Measurements from ENCODE around the gene P3R3URF.

P3R3URF gene

DNA sequence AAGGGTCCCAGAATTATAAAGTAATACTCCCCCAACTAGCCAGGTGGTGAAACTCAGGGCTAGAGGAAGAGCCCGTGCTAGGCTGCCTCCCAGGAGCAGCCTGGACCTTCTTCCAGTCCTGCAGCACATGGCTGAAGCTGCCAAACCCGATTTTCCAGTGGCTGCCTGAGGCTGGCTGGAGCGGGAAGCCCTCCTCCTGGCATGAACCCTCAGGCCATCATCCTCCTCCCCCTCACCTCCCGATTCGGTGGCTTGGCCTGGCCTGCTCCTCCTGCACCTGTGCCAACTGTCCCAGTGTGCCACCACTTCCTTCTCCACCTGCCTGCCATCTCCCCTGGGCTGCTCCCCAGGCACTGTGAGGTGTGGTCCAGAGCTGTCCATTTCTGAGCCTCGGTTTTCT, 4.4 kb downstream of the P3R3URF start:
- no peak for DNase-seq

DNA sequence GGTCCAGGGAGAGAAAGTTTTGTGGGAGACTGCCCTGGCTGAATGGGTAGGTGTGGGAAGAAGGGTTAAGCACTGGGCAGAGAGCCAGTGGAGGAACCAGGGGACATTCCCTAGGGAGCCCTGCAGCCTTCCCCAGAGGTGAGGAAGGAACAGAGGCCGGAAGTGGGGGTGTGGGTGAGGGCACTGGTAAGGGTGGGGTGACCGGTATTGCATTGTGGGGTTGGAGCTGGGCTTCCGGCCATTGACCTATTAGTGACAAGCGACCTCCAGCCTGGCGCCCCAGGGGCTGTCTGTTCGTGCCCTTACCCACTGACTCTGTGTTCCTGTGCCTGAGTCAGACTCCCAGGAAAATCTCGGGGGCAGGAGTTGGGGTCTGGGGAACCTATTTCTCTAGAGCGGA, 4.9 kb downstream of the P3R3URF start:
- no peak for DNase-seq

DNA sequence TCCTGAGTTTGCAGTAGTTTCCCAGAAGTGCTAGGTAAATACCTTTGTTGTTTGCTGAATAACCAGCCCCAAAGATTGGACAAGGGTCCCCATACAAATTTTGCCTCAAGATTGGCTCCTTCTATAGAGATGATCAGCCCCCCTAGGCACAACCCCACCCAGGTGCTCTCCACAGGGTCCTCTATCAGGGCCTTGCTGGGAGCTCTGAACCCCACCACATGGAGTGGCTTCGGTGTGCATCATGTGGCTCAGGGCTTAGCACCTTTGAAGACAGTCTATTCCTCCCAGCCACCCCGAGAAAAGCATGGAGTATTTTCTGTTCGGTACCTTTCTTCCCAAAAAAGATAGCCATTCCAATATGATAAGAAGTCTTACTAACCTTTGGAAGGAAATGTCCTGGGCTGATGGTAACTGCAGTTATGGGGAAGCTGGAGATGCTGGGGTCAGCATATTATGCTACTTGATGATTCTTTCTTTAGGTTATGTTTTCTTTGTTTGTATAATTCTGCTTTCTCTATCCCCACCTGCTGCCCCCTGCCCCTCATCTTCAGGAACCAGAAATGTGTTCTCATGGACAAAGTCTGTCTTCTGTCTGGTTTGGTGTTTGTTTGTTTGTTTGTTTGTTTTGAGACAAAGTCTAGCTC, 6.4 kb downstream of the P3R3URF start:
- no peak for DNase-seq

DNA sequence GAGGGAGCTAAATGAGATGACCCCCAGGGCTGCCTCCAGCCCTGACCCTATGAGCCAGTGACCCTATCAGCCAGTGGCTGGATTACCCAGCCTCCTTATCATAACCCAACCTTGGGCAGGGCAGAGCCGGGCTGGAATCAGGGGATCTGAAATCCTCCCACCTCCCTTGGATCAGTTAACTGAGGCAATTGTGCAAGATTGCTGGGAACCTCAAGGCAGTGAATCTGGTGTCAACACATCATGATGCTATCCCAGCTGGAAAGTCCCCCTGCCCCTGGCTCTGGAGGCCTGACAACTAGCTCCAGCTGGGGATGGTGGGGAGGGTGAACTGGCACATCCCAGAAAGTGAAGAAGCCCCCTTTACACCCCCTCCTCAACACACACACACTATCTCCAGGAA, 7.8 kb downstream of the P3R3URF start:
- DNase-seq = no peak

DNA sequence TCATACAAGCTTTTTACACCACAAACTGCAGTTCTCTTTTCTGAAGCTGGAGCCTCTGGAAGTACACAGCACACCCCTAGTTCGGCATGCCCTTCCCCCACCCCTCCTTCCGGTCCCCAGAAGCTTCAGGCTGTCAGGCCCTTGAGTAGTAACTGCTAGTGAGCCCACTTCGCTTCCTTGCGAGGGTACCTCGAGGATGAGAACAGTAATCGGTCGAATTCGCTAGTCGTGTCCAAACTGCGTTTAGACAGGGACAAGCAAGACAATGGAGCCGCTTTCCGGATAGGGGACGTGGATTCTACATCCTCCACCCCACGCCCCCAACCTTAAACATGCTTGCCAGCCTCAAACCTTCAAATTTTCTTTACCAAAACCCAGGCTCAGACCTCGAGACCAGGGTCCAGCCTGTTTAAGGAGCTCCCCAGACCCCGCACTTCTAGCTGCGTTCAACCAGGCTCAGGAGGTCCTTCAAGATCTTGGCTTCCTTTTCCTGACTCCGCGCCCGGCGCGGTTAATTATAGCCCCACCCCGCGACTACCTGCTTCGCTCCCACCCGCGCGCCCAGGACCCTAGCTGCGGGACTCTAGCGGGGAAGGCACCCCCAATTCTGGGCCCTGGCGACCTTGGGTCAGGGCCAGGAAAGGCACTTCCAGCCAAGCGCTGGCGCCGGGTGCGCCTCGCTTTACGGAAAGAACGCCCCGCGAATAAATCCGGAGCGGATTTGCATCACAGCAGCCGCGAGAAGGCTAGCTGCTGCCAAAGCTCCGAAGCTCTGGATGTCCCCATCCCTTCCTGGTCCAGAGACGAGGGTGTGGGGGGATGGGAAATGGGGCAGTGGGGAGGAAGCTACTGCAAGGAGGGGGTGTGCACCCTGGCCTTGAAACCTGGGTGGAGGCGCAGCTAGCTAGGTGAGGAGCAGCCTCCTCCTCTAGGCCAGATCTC, 9.5 kb downstream of the P3R3URF start:
- DNase-seq = peak; percentile 33 to 51

DNA sequence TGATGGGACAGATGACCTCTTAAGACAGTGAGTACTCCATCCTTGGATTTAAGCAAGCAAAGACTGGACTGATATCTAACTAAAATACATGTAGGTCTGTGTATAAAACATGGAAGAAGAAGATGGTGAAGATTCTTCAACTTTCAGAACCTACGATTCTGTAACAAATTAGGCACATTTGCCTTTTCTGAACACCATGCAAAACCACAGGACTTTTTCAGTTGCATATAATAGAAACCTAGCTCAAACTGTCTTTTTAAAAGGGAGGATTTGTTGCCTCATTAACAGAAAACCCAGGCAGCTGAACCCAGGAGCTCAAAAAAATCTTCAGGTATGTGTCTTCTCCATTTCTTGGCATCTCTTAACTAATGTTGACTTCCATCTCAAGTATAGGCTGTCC, 16.1 kb downstream of the P3R3URF start:
- DNase-seq = no peak

DNA sequence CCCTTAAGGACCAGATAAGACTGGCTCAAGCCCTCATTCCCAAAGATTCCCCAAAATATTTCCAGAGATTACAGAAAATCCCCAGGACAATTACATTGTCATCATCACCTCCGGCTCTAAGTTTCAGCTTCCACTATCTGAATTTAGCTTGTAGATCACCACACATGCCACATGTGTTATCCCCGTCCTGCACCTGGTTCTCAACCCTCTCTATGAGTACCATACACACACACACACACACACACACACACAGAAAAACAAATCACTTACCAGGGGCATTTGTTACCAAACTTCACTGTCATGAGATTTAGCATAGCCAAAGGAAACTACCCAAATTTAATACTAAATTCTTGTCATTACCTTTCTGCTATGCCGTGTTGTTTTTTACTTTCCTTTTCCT, 16.8 kb downstream of the P3R3URF start:
- no peak for DNase-seq

DNA sequence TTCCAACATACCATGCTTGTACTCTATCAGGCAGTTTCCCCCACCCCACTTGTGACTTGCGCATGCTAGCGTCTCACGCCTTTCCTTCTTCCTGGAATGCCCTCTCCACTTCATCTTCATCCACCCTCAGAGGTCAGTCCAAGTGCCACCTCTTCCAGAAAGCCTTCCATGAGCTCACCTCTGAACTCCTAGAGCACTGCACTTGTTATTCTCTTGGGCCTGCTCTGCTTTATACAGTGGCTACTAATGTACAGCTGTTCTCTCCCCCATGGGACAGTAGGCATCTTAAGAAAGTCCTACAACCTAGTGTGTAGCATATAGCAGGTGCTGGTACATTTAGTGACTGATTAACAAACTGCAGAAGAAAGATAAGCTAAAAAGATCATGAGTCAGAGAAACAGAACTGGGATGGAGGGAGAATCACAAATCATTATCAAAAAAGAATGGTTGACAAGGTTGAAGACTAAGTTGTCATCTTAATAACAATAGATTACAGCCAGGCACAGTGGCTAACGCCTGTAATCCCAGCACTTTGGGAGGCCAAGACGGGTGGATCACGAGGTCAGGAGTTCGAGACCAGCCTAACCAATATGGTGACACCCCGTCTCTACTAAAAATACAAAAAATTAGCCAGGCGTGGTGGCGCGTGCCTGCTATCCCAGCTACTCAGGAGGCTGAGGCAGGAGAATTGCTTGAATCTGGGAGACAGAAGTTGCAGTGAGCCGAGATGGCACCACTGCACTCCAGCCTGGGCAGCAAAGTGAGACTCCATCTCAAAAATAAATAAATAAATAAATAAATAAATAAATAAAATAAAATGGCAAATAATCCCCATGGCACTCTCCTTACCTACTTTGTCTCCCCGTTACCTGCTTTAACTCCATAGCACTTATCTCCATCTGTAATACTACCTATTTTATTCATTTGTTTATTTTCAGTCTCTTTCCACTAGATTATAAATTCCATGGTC, 17.7 kb downstream of the P3R3URF start:
- DNase-seq = no peak

DNA sequence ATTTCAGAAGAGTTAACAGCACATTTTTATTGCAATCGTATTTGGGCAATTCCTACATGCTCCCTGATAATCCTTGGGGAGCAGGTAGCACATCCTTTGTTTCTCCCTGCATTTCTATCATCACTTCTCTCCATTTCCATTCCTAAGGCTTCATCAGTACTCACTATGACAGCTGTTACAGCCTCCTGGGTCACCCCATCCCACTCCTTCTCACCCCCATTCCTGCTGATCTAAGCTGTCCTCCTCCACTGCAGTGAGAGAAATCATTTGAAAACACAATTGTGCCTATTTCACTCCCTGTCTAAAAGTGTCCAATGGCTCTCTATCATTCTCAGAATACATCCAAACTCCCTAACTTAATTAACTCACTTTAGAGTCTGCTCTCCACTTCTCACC, 18.4 kb downstream of the P3R3URF start:
- DNase-seq = no peak

DNA sequence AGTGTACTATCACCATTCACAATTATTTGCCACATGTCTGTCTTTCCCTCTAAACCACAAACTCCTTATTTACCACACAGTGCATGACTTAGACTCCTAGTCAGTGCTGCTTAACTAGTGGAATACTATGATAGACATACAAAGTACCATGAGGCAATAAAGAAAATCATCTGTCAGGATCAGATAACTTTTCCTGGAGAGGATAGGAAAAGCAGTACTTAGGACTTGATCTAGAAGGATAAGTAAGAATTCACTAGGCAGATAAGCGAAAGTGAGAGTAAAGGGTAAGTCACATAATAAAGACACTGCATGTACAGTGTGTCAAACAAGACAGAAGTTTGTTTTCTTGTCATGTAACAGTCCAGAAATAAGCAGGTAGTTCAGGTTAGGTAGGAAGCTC, 22.6 kb downstream of the P3R3URF start:
- DNase-seq = no peak

DNA sequence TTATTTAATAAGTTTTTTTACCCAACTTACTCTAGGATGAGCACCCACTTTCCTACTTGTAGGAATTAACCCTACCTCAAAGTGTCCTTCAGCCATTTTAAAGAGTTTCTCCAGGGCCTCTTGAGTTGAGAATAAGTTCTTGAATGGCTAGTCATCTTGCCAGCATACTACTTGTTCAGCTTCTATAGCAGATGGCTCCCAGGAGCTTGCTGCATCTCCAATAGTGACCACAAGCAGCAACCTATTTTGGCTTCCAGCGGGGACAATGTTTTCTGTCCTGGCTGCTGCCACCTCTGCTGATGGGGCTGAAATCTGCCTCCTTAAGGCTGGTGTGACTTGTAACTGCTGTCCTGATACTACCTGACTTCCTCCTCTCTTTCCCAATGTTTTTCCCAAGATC, 23.1 kb downstream of the P3R3URF start:
- DNase-seq = no peak

DNA sequence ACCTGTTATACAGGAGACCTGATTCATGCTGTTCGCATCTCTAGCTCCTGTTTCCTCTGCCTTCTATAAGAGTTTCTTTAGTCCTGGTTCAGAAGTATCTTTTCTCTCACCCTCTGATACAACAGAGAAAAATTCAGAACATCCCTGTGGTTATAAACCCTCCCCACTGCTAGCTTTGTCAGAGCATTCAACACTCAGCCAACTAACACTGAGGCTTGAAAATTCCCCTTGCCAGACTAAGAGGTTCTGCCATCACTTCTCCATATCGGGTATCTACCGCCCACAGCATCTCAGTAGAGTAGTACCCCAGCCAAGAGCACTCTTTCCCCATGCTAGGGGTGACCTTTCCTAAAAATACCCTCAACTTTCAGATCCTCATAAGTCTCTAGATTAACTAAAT, 24.3 kb downstream of the P3R3URF start:
- no peak for DNase-seq

DNA sequence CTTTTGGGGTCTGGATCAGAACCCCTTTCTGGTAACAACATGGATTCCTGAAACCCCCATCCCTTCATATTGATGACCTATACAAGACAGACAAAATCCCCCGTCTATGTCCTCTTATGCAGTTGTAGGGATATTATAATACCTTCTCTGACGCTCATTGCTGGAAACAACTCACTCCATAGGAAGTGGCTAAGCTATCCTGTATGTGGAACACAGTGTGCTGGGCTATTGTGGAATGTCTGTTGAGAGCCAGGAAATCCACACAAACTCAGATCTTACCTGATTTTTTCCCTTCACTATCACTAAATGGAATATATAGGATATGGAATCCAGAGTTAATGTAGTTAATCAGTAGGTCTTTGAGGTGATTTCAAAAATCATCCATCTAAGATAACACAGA, 26.2 kb downstream of the P3R3URF start:
- DNase-seq = no peak

DNA sequence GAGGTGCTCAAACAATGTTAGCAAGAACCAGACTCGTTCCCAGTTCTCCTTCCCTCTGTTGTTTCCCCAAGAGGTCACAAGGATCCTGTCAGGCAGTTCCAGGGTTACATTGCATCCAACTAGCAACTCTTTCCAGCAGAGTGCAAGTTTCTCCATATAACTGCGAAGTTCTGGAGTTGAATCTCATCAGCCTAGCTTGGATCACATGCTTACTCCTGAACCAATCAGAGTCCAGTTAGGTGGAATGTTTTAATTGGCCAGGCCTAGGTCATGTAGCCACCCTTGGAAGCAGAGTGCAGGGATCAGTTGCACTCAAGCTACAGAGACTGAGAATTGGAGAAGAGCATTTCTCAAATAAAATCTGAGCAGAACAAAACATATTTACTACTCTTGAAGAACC, 28.0 kb downstream of the P3R3URF start:
- DNase-seq = no peak

DNA sequence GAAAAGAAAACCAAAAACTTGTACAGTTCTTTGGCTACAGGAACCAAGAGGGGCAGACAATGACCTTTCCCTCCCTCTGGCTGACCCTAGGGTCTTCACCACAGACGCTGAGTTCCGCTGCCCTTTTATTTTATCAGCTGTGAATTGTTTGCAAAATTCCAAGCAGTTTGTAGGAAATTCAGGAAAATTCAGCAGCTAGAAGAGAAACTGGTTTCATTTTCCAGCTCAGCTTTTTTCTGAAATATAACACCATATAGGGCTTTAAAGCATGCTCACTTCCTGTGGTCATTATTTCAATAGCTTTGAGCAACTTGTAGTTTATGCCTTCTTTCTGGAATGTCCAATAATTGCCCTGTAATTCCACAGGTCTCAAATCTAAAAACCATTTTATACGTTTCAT, 38.4 kb downstream of the P3R3URF start:
- no peak for DNase-seq

DNA sequence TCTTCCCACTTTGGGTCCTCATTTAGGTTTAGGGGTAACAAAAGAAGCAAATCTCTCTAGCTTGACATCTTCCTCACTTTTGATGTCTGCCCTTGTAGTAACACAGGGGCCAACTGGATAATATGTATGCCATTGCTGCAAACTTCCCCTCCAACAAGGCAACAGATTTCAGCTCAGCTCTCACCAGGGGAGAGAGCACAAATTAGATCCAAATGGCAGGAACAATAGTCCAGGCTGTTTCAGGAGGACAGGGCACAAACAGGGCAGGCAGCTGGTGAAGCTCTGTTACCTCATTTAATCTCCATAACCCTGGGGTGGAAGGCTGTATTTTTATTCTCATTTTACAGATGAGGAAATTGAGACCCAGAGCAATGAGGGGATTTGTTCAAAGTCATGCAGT, 39.6 kb downstream of the P3R3URF start:
- DNase-seq = no peak

DNA sequence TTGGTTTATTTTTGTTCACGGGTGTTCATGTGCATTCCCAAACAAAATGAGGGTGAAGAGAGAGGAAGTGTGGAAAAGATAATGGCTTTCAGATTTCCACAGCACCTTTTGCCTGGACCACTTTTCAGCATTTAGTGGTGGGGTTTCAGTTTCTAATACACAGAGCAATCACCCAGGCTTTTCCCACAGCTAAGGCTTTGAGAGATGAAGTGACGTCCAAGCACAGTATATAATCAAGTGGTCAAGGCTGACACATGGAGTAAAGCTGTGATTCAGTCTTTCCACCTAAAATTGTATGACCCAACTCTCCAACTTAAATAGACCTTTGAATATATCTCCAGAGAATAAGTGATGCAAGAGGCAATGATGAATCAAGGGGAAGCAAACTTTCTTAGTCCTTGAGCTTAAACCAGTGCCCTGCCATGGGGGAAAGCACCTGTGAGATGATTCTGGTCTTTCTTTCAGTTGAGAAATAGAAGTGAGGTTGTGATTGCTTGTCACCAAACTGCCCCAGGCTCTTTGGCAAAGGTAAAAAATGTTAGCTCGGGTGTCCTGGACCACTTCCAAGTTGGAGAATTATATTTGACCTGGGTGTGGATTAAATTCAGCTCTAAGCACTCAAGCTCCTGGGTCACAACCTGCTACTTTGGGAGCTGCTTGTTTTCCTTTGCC, 41.5 kb downstream of the P3R3URF start:
- no peak for DNase-seq

DNA sequence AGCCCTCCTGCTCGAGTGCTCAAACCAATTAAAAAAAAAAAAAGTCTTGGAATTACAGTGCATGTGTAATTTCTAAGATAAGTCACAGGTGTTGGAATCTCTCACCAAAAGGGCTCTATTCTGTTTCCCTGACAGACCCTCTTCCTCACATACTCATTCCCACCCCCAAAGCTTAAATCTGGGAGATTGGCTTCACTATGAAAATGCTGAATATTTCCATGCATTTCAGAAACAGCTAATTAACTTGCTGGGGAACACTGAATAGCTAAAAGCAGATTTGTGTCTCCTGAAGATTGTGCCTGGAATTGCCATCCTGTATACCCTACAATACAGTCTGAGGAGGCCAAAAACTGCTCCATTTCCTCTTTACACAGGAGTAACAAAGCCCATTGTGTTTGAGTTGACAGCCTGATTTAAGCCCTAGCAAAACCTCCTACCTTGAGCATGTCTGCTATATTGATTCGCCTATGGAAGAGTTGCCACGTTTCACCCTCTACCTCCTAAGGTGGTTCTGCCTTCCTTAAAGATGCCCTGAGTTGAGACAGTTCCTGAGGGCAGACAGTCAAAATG, 42.4 kb downstream of the P3R3URF start:
- DNase-seq = no peak

DNA sequence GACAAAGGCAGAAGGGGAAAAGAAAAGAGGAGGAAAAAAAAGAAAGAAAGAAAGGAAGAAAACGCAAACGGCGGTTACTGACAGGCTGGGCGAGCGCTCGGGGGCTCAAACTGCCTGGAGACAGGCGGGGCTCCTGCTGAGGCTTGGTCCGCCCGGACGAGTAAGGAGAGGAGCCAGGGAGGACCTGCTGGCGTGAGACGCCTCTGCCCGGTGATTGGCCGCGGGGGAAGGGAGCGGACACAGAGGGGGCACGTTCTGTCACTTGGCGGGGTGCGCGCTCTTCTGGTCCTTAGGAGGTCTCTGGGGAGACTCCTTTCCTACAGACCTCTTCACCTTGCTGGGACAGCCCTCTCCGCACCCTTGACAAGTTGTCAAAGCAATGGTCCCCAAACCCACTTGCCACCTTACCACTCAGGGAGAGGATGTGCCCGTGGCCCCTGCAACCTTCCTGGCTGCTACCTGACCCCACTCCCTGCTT, 43.1 kb downstream of the P3R3URF start:
- DNase-seq = no peak

DNA sequence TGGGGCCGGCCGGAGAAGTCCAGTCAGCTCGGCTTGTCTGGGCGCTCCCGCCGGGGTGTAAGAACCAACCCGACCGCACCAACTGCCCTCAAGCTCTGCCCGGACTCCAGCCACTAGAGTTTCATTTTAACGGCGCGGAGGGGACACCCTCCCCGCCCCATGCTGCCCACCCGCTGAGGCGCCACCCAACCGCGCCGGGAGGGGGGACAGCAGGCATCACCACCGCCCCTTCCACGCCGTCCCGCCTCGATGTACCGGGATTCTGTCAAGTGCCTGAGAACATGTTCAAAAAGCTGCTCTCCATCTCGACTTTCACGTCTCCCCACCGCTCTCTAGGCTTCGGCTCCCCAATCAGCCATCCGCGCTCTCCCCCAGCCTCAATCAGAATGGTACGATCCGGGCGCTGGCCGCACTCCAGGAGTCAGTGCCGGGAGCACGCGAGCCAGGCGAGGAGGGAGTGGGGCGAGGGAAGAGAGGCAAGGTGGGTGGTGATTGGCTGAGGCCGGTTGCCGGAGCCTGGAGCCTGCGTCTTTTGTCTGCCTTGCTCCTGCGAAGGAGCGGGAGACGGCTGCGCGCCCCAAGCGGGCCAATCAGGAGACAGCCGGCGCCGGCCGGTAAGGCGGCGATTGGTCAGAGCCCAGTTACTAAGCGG, 43.6 kb downstream of the P3R3URF start, which contains the start of gene PIK3R3:
PIK3R3 (minus strand) TSS at position 101 of the 652 bp plus-strand sequence. CDS start 677 bp downstream, outside the sequence.
- DNase-seq = peak; percentile 71 to 91

All from bone marrow (tissue), 2 donors.